ENCODE results near the gene IGFBP7. TPM values are rescaled to one million over a fixed set of nuclear protein-coding genes. Genes with fewer than 3 reads are reported as not detected.

The IGFBP7 gene
- total and polyA plus RNA-seq, 8 donors, result 49.4 to 324 (median 152) TPM

- H3K36me3 ChIP-seq, result no peaks in the 10 kb centered on the region
- H3K27ac ChIP-seq, result peak overlapping the region in 3 of 4 donors; percentile 14 to 48 (median 19)
- DNase-seq (no peak), ATAC-seq (peak in 1 of 4 donors; percentile 41), FAIRE-seq (no peak)
- TF ChIP-seq, protein P1, sequence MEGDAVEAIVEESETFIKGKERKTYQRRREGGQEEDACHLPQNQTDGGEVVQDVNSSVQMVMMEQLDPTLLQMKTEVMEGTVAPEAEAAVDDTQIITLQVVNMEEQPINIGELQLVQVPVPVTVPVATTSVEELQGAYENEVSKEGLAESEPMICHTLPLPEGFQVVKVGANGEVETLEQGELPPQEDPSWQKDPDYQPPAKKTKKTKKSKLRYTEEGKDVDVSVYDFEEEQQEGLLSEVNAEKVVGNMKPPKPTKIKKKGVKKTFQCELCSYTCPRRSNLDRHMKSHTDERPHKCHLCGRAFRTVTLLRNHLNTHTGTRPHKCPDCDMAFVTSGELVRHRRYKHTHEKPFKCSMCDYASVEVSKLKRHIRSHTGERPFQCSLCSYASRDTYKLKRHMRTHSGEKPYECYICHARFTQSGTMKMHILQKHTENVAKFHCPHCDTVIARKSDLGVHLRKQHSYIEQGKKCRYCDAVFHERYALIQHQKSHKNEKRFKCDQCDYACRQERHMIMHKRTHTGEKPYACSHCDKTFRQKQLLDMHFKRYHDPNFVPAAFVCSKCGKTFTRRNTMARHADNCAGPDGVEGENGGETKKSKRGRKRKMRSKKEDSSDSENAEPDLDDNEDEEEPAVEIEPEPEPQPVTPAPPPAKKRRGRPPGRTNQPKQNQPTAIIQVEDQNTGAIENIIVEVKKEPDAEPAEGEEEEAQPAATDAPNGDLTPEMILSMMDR (IDR thresholded peaks at IDR 0.05), result no peak
- intact Hi-C loops (cut with DNase I), result no loop called here
- no peaks in the 10 kb centered on the region for H3K27me3 ChIP-seq
- H3K9me3 ChIP-seq, result no peaks in the 10 kb centered on the region
- H3K4me3 ChIP-seq, result no peak overlapping the region
- H3K4me1 ChIP-seq, result peaks cover 0 to 5% (median 3%) of the 10 kb centered on the region in 3 donors
- 38 to 41% methylated on average over 3 of the region's 3 CpGs for WGBS, 2 donors
Observed at GRCh38 chr4:57091657-57092162, 18.5 kb downstream of the IGFBP7 start.

GRCh38 chr4:57090079-57090478 lies 20.1 kb downstream of the IGFBP7 start:
- TF ChIP-seq, protein P1 (IDR thresholded peaks at IDR 0.05), result no peak
- Histone ChIP-seq H3K27me3 (no peaks in the 10 kb centered on the region), H3K4me1 (peaks cover 0 to 5% (median 3%) of the 10 kb centered on the region in 3 donors), H3K9me3 (no peaks in the 10 kb centered on the region), H3K27ac (no peak overlapping the region), H3K4me3 (no peak overlapping the region), H3K36me3 (no peaks in the 10 kb centered on the region)
- intact Hi-C loops (cut with DNase I), result no loop called here
- WGBS, 2 donors, result 71 to 80% methylated on average over 3 of the region's 3 CpGs
- ATAC-seq, result no peak
- FAIRE-seq, result no peak
- DNase-seq, result no peak

DNA sequence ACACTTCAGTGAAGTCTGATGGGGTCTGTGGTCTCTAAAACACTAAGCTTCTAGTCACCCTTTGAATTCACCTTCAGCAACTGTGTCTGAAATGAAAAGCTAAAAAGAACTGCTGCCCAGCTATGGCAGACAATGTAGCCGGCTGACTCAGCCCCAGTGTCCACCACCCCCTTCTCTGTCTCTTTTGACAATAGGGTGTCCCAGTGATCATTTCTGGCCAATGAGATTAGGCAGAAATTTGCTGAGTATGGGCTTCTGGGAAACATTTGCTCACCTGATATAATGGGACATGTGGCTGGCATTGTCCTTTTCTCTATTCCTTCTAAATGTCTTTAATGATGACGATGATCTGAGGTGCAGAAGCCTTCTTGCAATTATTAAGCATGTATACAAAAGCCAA lies 20.6 kb downstream of the IGFBP7 start:
- no peak overlapping the region for H3K4me3 ChIP-seq
- TF ChIP-seq, protein P1 (IDR thresholded peaks at IDR 0.05), result no peak
- 84 to 96% methylated on average over 2 of the region's 2 CpGs for whole genome bisulfite sequencing, 2 donors
- H3K27ac ChIP-seq, result no peak overlapping the region
- H3K4me1 ChIP-seq, result peaks cover 0 to 5% (median 3%) of the 10 kb centered on the region in 3 donors
- H3K27me3 ChIP-seq, result no peaks in the 10 kb centered on the region
- ATAC-seq, result no peak
- intact Hi-C loops (cut with DNase I), result no loop called here
- no peak for FAIRE-seq
- DNase-seq, result no peak
- no peaks in the 10 kb centered on the region for H3K36me3 ChIP-seq
- H3K9me3 ChIP-seq, result no peaks in the 10 kb centered on the region

GRCh38 chr4:57086031-57086723 lies 24.0 kb downstream of the IGFBP7 start:
- 44 to 45% methylated on average over 4 of the region's 4 CpGs for WGBS, 2 donors
- H3K4me1 ChIP-seq, result peaks cover 0 to 10% (median 9%) of the 10 kb centered on the region in 3 donors
- TF ChIP-seq, protein P1 (IDR thresholded peaks at IDR 0.05), result no peak
- no peak overlapping the region for H3K4me3 ChIP-seq
- H3K27me3 ChIP-seq, result no peaks in the 10 kb centered on the region
- no peaks in the 10 kb centered on the region for H3K36me3 ChIP-seq
- FAIRE-seq (no peak), DNase-seq (no peak), ATAC-seq (no peak)
- no peaks in the 10 kb centered on the region for H3K9me3 ChIP-seq
- intact Hi-C loops (cut with DNase I), result no loop called here
- H3K27ac ChIP-seq, result no peak overlapping the region

- H3K27me3 ChIP-seq, result no peaks in the 10 kb centered on the region
- ATAC-seq (no peak), FAIRE-seq (no peak), DNase-seq (no peak)
- TF ChIP-seq, protein P1 (IDR thresholded peaks at IDR 0.05), result no peak
- WGBS, 2 donors, result 79% methylated on average over 4 of the region's 4 CpGs
- no peak overlapping the region for H3K4me3 ChIP-seq
- no peaks in the 10 kb centered on the region for H3K36me3 ChIP-seq
- H3K4me1 ChIP-seq, result peaks cover 0 to 10% (median 9%) of the 10 kb centered on the region in 3 donors
- H3K27ac ChIP-seq, result no peak overlapping the region
- H3K9me3 ChIP-seq, result no peaks in the 10 kb centered on the region
- intact Hi-C loops (cut with DNase I), result no loop called here
Observed at GRCh38 chr4:57085278-57085677, 24.9 kb downstream of the IGFBP7 start.

Data from pancreas (tissue), 10 donors.